ENCODE measurements around the gene EIF2S1.

- TF ChIP-seq TAF1 (IDR thresholded peaks at IDR 0.05; ENCODE audit: low read depth) (peak; percentile 68), CTCF (IDR thresholded peaks at IDR 0.05; ENCODE audit: poor library complexity, severe bottlenecking) (no peak), REST (IDR thresholded peaks at IDR 0.05; ENCODE audit: borderline replicate concordance) (no peak)
Measured at GRCh38 chr14:67360470-67361206, 510 bp downstream of the EIF2S1 start.
